GM13976 (cell line): ENCODE results near the gene SH3BGRL.

Source experiments
- DNase-seq: peaks from one replicate; pipeline ENCODE4 v3.0.0; 2012; ENCODE audit warnings: low spot score
- CTCF ChIP-seq: IDR thresholded peaks from 2 replicates; pipeline ENCODE4 v1.5.1; 2012; ENCODE audit warnings: borderline replicate concordance, mild to moderate bottlenecking; ENCODE audit not compliant: insufficient read depth; ENCODE audit errors: extremely low read depth, missing control alignments, control extremely low read depth
- in situ Hi-C: fragments of 300-500 bp; cut with MboI; formaldehyde crosslinking; loops from one replicate; pipeline ENCODE4 v1.12.0; 2022; ENCODE audit warnings: low sequenced_read_pairs, mixed read lengths, inconsistent platforms; ENCODE audit not compliant: unreplicated experiment

SH3BGRL gene

GRCh38 chrX:81255876-81256275 is 54.0 kb downstream of the SH3BGRL start:
- no peak for TF ChIP-seq CTCF
- DNase-seq: no peak
- in situ Hi-C loops: no loop called here

GRCh38 chrX:81257817-81258216 is 55.9 kb downstream of the SH3BGRL start:
- DNase-seq: no peak
- TF ChIP-seq CTCF: no peak
- in situ Hi-C loops: no loop called here

GRCh38 chrX:81259020-81259713 is 57.3 kb downstream of the SH3BGRL start:
- no peak for TF ChIP-seq CTCF
- no peak for DNase-seq
- in situ Hi-C loops: no loop called here

GRCh38 chrX:81259714-81260395 is 58.0 kb downstream of the SH3BGRL start:
- TF ChIP-seq CTCF: no peak
- in situ Hi-C loops: no loop called here

GRCh38 chrX:81261576-81261975 is 59.7 kb downstream of the SH3BGRL start:
- in situ Hi-C loops: no loop called here
- DNase-seq: no peak
- no peak for TF ChIP-seq CTCF

More at GRCh38 chrX:81259714-81260395, 58.0 kb downstream of the SH3BGRL start:
- DNase-seq: no peak

GRCh38 chrX:81263059-81263458 is 61.2 kb downstream of the SH3BGRL start:
- TF ChIP-seq CTCF: no peak
- no peak for DNase-seq
- in situ Hi-C loops: no loop called here
